PC-3 (cell line): ENCODE measurements around the gene CLDN17.

Experiments used
- CTCF ChIP-seq: fragments of 300-600 bp; sonication (generic); conservative IDR thresholded peaks from 2 replicates; pipeline ENCODE4 v1.5.1; 2017; ENCODE audit warnings: antibody characterized with exemption, low read depth, mild to moderate bottlenecking, low read length
- EZH2 ChIP-seq: fragments of 300-600 bp; sonication (generic); IDR thresholded peaks from one replicate; pipeline ENCODE4 v1.6.1; 2017; ENCODE audit warnings: antibody characterized with exemption, mild to moderate bottlenecking, low read length; ENCODE audit not compliant: unreplicated experiment
- EZH2phosphoT487 ChIP-seq: fragments of 300-600 bp; sonication (generic); IDR thresholded peaks from 2 replicates; pipeline ENCODE4 v1.6.1; 2018; ENCODE audit warnings: mild to moderate bottlenecking, antibody characterized with exemption, low read length, borderline replicate concordance

- TF ChIP-seq CTCF (no peak), EZH2 (no peak), EZH2phosphoT487 (no peak)
Observed at GRCh38 chr21:30190554-30190953, 23.9 kb upstream of the CLDN17 start.
